T follicular helper cell (primary cell): ENCODE measurements around the gene FASTKD2.
A peak's percentile ranks its signal among the peaks of the same experiment; 100 is the strongest.

Source experiments
- DNase-seq: peaks from one replicate; pipeline ENCODE4 v3.0.0-alpha.2; 2020; ENCODE audit warnings: low read depth
- total RNA-seq, 2 experiments: gene quantifications; one replicate each; lab custom pipeline; 2026; lab: John Stamatoyannopoulos, UW

Gene FASTKD2
- 73.5 to 160 reads per million in 2 experiments for total RNA-seq

DNA sequence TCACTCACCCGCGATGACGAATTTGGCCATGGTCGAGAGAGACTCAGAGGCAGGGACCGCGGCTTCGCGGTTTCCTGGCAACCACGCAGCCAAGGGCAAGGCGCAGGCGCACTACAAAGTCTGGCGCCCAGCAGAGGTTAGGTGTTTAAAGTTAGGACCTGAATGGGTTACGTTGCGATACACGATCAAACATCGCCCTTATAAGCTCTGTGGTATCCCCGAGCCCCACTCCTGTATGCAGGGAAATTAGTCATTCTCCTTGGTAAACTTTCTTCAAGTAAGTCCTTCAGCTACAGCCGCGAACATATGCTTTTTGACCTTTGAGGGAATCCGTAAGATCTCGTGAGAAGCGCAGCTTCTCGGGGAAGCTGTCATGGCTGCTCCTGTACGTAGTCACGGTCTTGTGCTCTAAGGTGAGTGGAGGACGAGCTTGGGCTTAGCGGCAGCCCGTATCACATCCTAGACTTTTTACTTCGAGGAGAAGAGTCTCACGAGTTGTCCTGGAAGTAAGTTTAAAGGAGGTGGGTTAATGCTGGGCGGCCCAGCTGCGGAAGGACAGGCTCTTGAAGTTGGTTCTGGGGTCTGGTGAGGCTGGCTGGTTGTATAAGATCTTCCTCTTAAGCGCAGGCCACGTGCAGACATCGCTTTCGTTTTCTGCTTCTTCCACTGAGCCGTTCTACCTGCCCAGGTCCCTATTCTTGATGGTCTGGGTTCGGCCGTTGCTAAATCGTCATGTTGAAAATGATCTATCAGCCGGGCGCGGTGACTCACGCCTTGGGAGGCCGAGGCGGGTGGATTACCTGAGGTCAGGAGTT, at the start of gene FASTKD2, which contains the start of gene MDH1B:
TSS of gene FASTKD2 (plus strand) at position 365 of the 815 bp plus-strand sequence. CDS start 1,088 bp downstream, outside the sequence.
TSS of gene MDH1B (minus strand) at position 87 of the 815 bp plus-strand sequence. CDS start at position 30, 57 bp downstream.
- peak; percentile 72 for DNase-seq

DNA sequence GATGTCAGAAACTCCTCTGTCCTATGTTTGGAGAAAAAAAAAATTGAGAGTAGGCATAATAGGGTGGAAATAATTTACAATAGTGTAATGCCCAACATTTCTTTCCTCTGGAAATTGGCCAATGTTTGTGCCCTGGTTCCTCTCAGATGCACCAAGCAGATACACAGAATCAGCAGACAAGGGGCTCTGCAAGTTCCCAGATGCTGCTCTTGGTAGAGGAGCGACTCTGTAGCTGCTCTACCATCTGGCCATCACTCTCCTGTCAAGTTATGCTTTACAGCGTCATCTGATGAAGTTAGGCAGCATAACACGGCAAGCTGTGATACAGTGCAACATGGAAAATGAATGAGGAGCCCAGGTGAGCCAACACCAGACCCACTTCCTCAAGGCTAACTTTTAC, 48.8 kb upstream of the FASTKD2 start:
- no peak for DNase-seq

GRCh38 chr2:206718296-206718695, 47.1 kb upstream of the FASTKD2 start, which contains the start of gene DYTN:
TSS of gene DYTN (minus strand) at chr2:206718396. CDS start at chr2:206718279, 117 bp downstream.
- DNase-seq, result no peak

GRCh38 chr2:206721256-206721920, 44.0 kb upstream of the FASTKD2 start:
- no peak for DNase-seq

- DNase-seq, result no peak
These were observed 42.1 kb upstream of the FASTKD2 start for GRCh38 chr2:206723288-206723687.

- DNase-seq, result no peak
These were observed 38.1 kb upstream of the FASTKD2 start for GRCh38 chr2:206727287-206727686.

DNA sequence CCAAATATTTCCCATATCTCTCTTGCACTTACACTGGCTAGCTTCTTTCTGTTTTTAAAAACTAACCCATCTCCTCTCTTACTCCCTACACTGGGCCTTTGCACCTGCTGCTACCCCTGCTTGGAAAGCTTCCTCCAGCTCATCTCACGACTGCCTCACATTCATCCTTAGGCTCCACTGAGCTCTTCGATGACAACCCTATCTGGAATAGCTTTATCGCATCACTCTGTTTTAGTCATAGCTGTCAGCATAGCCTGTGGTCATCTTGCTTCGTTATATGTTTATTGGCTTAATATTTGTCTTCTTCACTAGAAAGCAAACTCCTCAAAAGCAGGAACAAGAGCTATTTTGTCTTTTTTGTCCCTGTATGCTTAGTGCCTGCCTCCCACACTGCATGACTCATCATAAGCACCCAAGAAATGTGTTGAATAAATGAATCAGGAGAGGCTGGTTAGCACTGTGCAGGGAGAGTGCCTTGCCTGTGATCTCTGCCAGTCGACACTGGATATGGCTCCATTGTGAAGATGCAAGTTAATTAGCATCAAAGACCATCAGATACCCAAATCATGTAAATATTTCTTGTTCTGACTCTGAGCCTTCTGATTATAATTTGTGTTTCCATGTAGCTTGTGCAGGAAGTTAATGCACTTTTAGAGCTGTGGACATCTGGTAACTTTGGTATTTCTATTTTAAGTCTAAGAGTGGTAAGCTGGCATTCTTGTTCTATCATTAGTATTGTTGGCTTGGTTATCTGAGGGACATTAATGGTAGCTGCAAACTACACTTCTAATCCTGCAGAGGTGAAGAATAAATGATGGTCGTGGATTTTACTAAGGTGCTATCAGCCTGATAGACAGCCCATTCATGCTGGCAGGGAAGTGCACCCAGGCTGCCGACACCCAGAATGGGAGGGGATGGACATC, 36.9 kb upstream of the FASTKD2 start:
- DNase-seq, result no peak

DNA sequence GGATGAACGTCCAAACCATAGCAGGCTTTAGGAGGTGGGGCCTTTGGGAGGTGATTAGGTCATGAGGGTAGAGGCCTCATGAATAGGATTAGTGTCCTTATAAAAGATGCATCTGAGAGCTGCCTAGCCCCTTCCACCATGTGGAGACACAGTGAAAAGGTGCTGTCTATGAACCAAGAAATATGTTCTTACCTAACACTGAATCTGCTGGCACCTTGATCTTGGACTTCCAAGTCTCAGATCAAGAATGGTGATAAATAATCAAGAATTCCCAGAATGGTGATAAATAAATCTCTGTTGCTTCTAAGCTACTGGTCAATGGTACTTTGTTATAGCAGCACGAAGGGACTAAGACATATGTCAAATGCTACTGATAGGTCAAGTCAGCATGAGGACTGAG, 32.1 kb upstream of the FASTKD2 start:
- DNase-seq, result no peak

GRCh38 chr2:206736935-206737334, 28.5 kb upstream of the FASTKD2 start:
- DNase-seq, result no peak

- no peak for DNase-seq
These were observed 26.1 kb upstream of the FASTKD2 start for GRCh38 chr2:206739271-206739670.

- no peak for DNase-seq
These were observed 24.6 kb upstream of the FASTKD2 start for GRCh38 chr2:206740800-206741199.

GRCh38 chr2:206756816-206757215, 8.6 kb upstream of the FASTKD2 start:
- DNase-seq, result no peak

DNA sequence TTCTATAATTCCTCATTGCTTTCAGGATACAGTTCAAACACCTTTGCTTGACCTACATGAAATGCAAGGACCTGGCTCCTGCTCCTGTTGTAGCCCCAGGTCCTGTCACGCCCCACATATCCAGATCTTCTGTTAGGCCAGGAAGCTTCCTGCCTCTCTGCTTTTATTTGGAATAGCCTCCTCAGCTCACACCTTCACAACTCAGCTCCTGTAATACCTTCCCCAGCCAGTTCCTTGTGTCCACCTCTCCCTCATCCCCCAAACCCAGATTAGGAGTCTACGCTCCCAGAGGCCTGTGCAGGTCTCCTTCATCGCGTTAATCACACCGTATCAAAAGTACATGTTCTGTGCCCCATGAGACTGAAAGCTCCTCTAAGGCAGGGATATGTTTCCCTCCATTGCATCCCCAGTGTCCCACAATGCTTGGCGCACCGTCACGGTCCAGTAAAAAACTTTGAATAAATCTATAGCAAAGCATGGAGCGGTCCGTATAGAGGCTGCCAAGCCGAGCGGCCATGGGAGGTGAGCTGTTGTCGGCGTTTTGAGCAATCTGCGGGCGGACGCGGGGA, 649 bp upstream of the FASTKD2 start:
- no peak for DNase-seq

DNA sequence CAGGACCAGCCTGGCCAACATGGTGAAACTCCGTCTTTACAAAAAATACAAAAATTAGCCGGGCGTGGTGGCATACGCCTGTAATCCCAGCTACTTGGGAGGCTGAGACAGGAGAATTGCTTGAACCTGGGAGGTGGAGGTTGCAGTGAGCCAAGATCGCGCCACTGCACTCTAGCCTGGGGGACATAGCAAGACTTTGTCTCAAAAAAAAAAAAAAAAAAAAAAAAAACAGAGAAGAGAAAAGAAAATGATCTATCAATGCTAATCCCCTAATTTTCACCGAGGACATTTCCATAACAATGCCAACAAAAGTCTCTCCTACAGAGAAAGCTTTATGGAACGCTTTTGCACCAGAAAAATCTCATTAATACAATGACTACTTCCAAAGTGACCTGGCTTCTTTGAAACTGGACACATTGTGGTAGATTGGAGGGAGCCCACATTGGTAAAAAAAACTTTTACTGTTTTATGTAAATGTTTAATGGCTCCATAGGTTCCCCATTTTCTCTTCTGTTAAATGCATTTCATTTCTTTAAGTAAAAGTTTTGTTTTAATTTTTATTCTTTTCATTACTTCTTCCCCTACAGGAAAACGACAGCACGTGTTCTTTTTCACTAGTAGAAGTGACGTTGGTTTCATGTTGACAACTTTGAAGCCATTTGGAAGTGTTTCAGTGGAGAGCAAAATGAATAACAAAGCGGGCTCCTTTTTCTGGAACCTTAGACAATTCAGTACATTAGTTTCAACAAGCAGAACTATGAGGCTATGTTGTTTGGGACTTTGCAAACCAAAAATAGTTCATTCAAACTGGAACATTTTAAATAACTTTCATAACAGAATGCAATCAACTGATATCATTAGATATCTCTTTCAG, 888 bp downstream of the FASTKD2 start:
- no peak for DNase-seq

DNA sequence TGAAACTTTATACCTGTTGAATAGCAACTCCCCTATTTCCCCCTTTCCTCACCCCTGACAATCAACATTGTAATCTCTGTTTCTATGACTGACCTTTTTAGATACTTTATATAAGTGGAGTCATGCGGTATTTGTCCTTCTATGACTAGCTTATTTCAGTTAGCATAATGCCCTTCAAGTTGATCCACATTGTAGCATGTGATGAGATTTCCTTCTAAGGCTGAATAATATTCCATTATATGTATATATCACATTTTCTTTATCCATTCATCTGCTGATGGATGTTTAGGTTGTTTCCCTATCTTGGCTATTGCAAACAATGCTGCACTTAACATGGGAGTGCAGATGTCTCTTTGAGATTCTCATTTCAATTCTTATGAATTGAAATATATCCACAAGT, 9.5 kb downstream of the FASTKD2 start:
- DNase-seq, result no peak

DNA sequence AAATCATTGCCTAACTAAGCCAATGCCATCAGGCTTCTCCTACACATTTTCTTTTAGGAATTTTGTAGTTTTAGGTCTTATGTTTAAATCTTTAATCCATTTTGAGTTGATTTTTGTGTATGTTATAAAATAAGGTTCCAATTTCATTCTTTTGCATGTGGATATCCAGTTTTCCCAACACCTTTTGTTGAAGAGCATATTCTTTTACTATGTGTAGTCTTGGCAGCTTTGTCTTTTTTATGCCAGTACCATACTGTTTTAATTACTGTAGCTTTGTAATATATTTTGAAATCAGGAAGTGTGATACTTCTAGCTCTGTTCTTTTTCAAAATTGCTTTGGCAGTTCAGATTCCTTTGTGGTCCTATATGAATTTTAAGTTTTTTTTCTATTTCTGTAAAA, 11.0 kb downstream of the FASTKD2 start:
- no peak for DNase-seq

DNA sequence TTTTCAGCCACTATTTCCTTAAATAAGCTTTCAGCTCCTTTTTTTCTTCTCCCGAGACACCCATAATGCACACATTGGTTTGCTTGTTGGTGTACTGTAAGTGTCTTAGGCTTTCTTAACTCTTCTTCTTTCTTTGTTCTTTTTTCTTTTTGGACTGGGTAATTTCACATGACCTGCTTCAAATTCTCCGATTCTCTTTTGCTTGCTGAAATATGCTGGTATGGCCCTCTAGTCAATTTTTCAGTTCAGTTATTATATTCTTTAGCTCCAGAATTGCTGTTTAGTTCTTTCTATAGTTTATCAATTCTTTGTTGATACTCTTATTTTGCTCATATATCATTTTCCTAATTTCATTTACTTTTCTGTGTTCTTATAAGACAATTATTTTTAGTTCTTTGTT, 15.3 kb downstream of the FASTKD2 start:
- DNase-seq, result no peak

DNA sequence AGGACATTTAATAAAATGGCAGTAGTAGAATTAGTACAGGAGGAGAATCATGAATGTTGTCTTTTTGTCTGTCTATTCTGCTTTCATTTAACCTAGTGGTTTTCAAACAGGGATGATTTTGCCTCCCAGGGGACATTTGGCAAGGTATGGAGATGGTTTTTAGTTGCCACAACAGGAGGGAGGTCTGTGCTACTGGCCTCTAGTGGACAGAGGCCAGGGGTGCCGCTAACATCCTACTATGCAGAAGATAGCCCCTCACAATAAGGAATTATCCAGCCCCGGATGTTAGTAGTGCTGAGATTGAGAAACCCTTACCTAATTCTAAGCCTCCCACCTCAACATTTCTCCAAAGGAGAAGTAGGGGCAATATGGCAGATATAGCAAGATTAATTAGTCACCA, 18.3 kb downstream of the FASTKD2 start:
- DNase-seq, result no peak

DNA sequence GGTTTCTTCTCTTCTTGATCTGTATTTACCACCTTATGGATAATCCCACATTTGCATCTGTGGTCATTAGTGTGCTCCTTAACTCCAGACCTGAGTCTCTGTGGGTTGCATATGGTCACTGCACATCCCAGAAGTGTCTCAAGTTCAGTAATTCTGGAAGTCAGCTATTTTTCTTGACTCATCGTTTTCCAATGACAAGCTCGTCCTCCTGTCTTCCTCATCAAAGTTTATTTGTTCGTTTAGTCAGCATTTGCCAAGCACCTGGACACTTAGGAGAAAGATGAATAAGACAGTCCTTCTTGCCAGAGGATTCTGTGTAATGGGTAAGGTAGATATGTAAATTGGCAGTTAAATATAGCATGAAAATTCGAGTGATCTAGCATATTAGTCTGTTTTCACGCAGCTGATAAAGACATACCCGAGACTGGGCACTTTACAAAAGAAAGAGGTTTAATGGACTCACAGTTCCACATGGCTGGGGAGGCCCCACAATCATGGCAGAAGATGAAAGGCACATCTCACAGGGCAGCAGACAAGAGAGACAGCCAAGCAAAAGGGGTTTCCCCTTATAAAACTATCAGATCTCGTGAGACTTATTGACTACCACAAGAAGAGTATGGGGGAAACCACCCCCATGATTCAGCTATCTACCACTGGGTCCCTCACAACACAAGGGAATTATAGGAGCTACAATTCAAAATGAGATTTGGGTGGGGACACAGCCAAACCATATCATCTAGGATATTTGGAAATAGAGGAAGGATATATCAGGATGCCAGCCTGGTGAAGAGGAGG, 19.4 kb downstream of the FASTKD2 start:
- DNase-seq, result no peak
